Trophoblast cell (in vitro differentiated cells and primary cell): ENCODE results near the gene THSD4.

ENCODE experiments used
- DNase-seq, 2 donors: peaks; one replicate each; pipeline ENCODE4 v3.0.0-alpha.2; 2016
- H2AFZ ChIP-seq: 2 replicates; pipeline ENCODE4 v1.6.1; 2013; ENCODE audit warnings: low read length, moderate library complexity, mild to moderate bottlenecking; ENCODE audit not compliant: insufficient read depth, poor library complexity
- H2AK5ac ChIP-seq: 2 replicates; pipeline ENCODE4 v1.6.1; 2013; ENCODE audit warnings: mild to moderate bottlenecking, low read length
- H2BK120ac ChIP-seq: 2 replicates; pipeline ENCODE4 v1.6.1; 2013; ENCODE audit warnings: low read length, mild to moderate bottlenecking, moderate library complexity; ENCODE audit not compliant: insufficient read depth, poor library complexity
- H2BK12ac ChIP-seq: 2 replicates; pipeline ENCODE4 v1.6.1; 2013; ENCODE audit warnings: mild to moderate bottlenecking, low read length, moderate library complexity
- H2BK5ac ChIP-seq: 2 replicates; pipeline ENCODE4 v1.6.1; 2013; ENCODE audit warnings: low read length, low read depth, moderate library complexity, mild to moderate bottlenecking; ENCODE audit not compliant: poor library complexity
- H3K14ac ChIP-seq: 2 replicates; pipeline ENCODE4 v1.6.1; 2013; ENCODE audit warnings: mild to moderate bottlenecking, low read length
- H3K18ac ChIP-seq: 2 replicates; pipeline ENCODE4 v1.6.1; 2013; ENCODE audit warnings: mild to moderate bottlenecking, low read length
- H3K23ac ChIP-seq: 2 replicates; pipeline ENCODE4 v1.6.1; 2013; ENCODE audit warnings: low read length
- H3K27ac ChIP-seq: 2 replicates; pipeline ENCODE4 v1.5.1; 2013; ENCODE audit warnings: low read depth, mild to moderate bottlenecking, inconsistent platforms, low read length, moderate library complexity
- H3K27me3 ChIP-seq: 2 replicates; pipeline ENCODE4 v1.6.1; 2013; ENCODE audit warnings: inconsistent platforms, mild to moderate bottlenecking, low read length, moderate library complexity; ENCODE audit not compliant: insufficient read depth
- H3K36me3 ChIP-seq, 2 experiments: 1 replicate in 1 of 2; 2 replicates in 1 of 2; pipeline ENCODE4 v1.6.1; 2013; ENCODE audit warnings: low read length in 2 of 2, mild to moderate bottlenecking in 2 of 2, moderate library complexity in 1 of 2; ENCODE audit not compliant: insufficient read depth in 2 of 2, control insufficient read depth in 1 of 2
- H3K4ac ChIP-seq: 2 replicates; pipeline ENCODE4 v1.6.1; 2013; ENCODE audit warnings: low read depth, mild to moderate bottlenecking, low read length, moderate library complexity
- H3K4me1 ChIP-seq, 2 experiments: 1 replicate in 1 of 2; 2 replicates in 1 of 2; pipeline ENCODE4 v1.6.1; 2013; ENCODE audit warnings: low read length in 2 of 2, mild to moderate bottlenecking in 2 of 2, moderate library complexity in 1 of 2; ENCODE audit not compliant: insufficient read depth in 2 of 2, control insufficient read depth in 1 of 2
- H3K4me2 ChIP-seq: 2 replicates; pipeline ENCODE4 v1.6.1; 2013; ENCODE audit warnings: inconsistent platforms, mild to moderate bottlenecking, low read length, moderate library complexity
- H3K4me3 ChIP-seq: 2 replicates; pipeline ENCODE4 v1.5.1; 2013; ENCODE audit warnings: mild to moderate bottlenecking, low read depth, low read length, inconsistent platforms
- H3K79me1 ChIP-seq: one replicate; pipeline ENCODE4 v1.6.1; 2013; ENCODE audit warnings: low read length
- H3K79me2 ChIP-seq: 2 replicates; pipeline ENCODE4 v1.6.1; 2013; ENCODE audit warnings: low read length, mild to moderate bottlenecking; ENCODE audit not compliant: control insufficient read depth, insufficient read depth, poor library complexity
- H3K9ac ChIP-seq: 2 replicates; pipeline ENCODE4 v1.6.1; 2013; ENCODE audit warnings: mild to moderate bottlenecking, low read length
- H3K9me3 ChIP-seq: 2 replicates; pipeline ENCODE4 v1.6.1; 2013; ENCODE audit warnings: low read depth, mild to moderate bottlenecking, control low read depth, inconsistent platforms, low read length; ENCODE audit not compliant: insufficient read depth
- H4K12ac ChIP-seq: 2 replicates; pipeline ENCODE4 v1.6.1; 2013; ENCODE audit warnings: low read depth, mild to moderate bottlenecking, low read length, moderate library complexity
- H4K8ac ChIP-seq: 2 replicates; pipeline ENCODE4 v1.6.1; 2013; ENCODE audit warnings: low read depth, mild to moderate bottlenecking, low read length, moderate library complexity
- H4K91ac ChIP-seq: one replicate; pipeline ENCODE4 v1.6.1; 2013; ENCODE audit warnings: low read depth, mild to moderate bottlenecking, low read length, moderate library complexity
- WGBS: extraction: QIAGEN DNeasy Blood & Tissue Kit; methylation state at CpG from one replicate; pipeline ENCODE4 v1.1.7; 2013; ENCODE audit warnings: missing lambda C conversion rate; ENCODE audit not compliant: insufficient read length, insufficient coverage; ENCODE audit errors: extremely low coverage; 5-methylcytosine and 5-hydroxymethylcytosine counted together

The THSD4 gene

GRCh38 chr15:71809346-71809745 lies 694.1 kb downstream of the THSD4 start:
- H3K27me3 ChIP-seq = no peaks in the 10 kb centered on the region
- peak overlapping the region; percentile 35 for H3K4me3 ChIP-seq
- peaks cover 19 to 21% of the 10 kb centered on the region in 2 experiments for H3K4me1 ChIP-seq
- H2AFZ ChIP-seq = no peak overlapping the region
- no peak for DNase-seq
- H2BK12ac ChIP-seq = no peak overlapping the region
- WGBS = no CpG with 5 or more reads among the region's 8 CpGs
- H3K27ac ChIP-seq = no peak overlapping the region
- H3K23ac ChIP-seq = no peak overlapping the region
- no peak overlapping the region for H4K12ac ChIP-seq
- no peak overlapping the region for H3K18ac ChIP-seq
- H3K4ac ChIP-seq = no peak overlapping the region
- H2BK120ac ChIP-seq = no peak overlapping the region
- no peak overlapping the region for H2BK5ac ChIP-seq
- no peak overlapping the region for H3K9ac ChIP-seq
- no peaks in the 10 kb centered on the region for H3K79me1 ChIP-seq
- H2AK5ac ChIP-seq = no peak overlapping the region
- peaks cover 2% of the 10 kb centered on the region for H3K9me3 ChIP-seq
- no peaks in the 10 kb centered on the region for H3K36me3 ChIP-seq
- H4K8ac ChIP-seq = no peak overlapping the region
- no peaks in the 10 kb centered on the region for H3K79me2 ChIP-seq
- H4K91ac ChIP-seq = no peak overlapping the region
- no peak overlapping the region for H3K14ac ChIP-seq
- no peak overlapping the region for H3K4me2 ChIP-seq

GRCh38 chr15:71810256-71811035 lies 695.2 kb downstream of the THSD4 start, which contains the start of gene NR2E3:
TSS of gene NR2E3 (plus strand) at chr15:71810554. CDS start at chr15:71810744, 190 bp downstream.
- Histone ChIP-seq H3K9me3 (peaks cover 2% of the 10 kb centered on the region), H3K4me2 (no peak within 1 kb of the TSS), H3K27ac (no peak within 1 kb of the TSS), H4K12ac (no peak within 1 kb of the TSS), H3K4ac (no peak within 1 kb of the TSS), H3K4me3 (peak within 1 kb of the TSS; percentile 35), H3K18ac (no peak within 1 kb of the TSS), H3K36me3 (no peaks in the 10 kb centered on the region), H2BK120ac (no peak within 1 kb of the TSS), H2AK5ac (no peak within 1 kb of the TSS), H3K9ac (no peak within 1 kb of the TSS), H2AFZ (no peak within 1 kb of the TSS), H3K4me1 (peaks cover 17 to 21% of the 10 kb centered on the region in 2 experiments), H3K79me2 (no peaks in the 10 kb centered on the region), H3K79me1 (no peaks in the 10 kb centered on the region), H2BK12ac (no peak within 1 kb of the TSS), H4K8ac (no peak within 1 kb of the TSS), H3K27me3 (no peaks in the 10 kb centered on the region), H3K14ac (no peak within 1 kb of the TSS), H4K91ac (no peak within 1 kb of the TSS), H3K23ac (no peak within 1 kb of the TSS), H2BK5ac (no peak within 1 kb of the TSS)
- no CpG with 5 or more reads among the region's 16 CpGs for WGBS
- peak; percentile 68 to 71 for DNase-seq

- peak in 1 of 2 donors; percentile 39 for DNase-seq
- Histone ChIP-seq H2BK5ac (no peak overlapping the region), H3K4me1 (peaks cover 16 to 20% of the 10 kb centered on the region in 2 experiments), H3K23ac (no peak overlapping the region), H2BK12ac (no peak overlapping the region), H3K79me2 (no peaks in the 10 kb centered on the region), H2BK120ac (no peak overlapping the region), H3K27me3 (no peaks in the 10 kb centered on the region), H2AFZ (no peak overlapping the region), H3K9me3 (peaks cover 2% of the 10 kb centered on the region), H3K27ac (no peak overlapping the region), H2AK5ac (no peak overlapping the region), H3K4ac (no peak overlapping the region), H4K91ac (no peak overlapping the region), H3K18ac (no peak overlapping the region), H3K79me1 (no peaks in the 10 kb centered on the region), H3K36me3 (no peaks in the 10 kb centered on the region), H3K4me2 (no peak overlapping the region), H3K14ac (no peak overlapping the region), H3K4me3 (no peak overlapping the region), H4K8ac (no peak overlapping the region), H4K12ac (no peak overlapping the region), H3K9ac (no peak overlapping the region)
- WGBS = no CpG with 5 or more reads among the region's 27 CpGs
Measured at GRCh38 chr15:71811036-71811736, 695.9 kb downstream of the THSD4 start.

- no peaks in the 10 kb centered on the region for H3K79me2 ChIP-seq
- H2BK5ac ChIP-seq = no peak overlapping the region
- no peak for DNase-seq
- H3K18ac ChIP-seq = no peak overlapping the region
- H2AK5ac ChIP-seq = no peak overlapping the region
- WGBS = no CpG with 5 or more reads among the region's 38 CpGs
- no peaks in the 10 kb centered on the region for H3K36me3 ChIP-seq
- no peak overlapping the region for H2AFZ ChIP-seq
- H3K4ac ChIP-seq = no peak overlapping the region
- H2BK12ac ChIP-seq = no peak overlapping the region
- no peaks in the 10 kb centered on the region for H3K27me3 ChIP-seq
- H2BK120ac ChIP-seq = no peak overlapping the region
- no peak overlapping the region for H3K4me3 ChIP-seq
- no peak overlapping the region for H4K91ac ChIP-seq
- H3K79me1 ChIP-seq = no peaks in the 10 kb centered on the region
- H3K9me3 ChIP-seq = peaks cover 2% of the 10 kb centered on the region
- no peak overlapping the region for H4K8ac ChIP-seq
- no peak overlapping the region for H3K23ac ChIP-seq
- H3K4me2 ChIP-seq = no peak overlapping the region
- no peak overlapping the region for H4K12ac ChIP-seq
- H3K9ac ChIP-seq = no peak overlapping the region
- no peak overlapping the region for H3K14ac ChIP-seq
- peaks cover 9 to 11% of the 10 kb centered on the region in 2 experiments for H3K4me1 ChIP-seq
- no peak overlapping the region for H3K27ac ChIP-seq
Measured at GRCh38 chr15:71811752-71812735, 696.8 kb downstream of the THSD4 start.
